Esophagus (tissue), 2 donors: Measurements from ENCODE around the gene HOXC11. TPM values are rescaled to one million over a fixed set of nuclear protein-coding genes. Genes with fewer than 3 reads are reported as not detected.

Experiments used
- polyA plus RNA-seq, 2 donors: library from polyadenylated mRNA; stranded (reverse); fragments of 200-250 nt; gene quantifications; one replicate each; pipeline ENCODE4 v1.2.3, GENCODE V29; 2013
- donor health status: healthy with polysubstance abuse.
- donor health status: Bipolar disorder and iron deficiency.

Gene HOXC11
- polyA plus RNA-seq, 2 donors = not detected

Other genes with a start within 250 kb of the HOXC11 start
- 10 to 100 TPM; 49.7 to 72.7 TPM for gene CALCOCO1, start 245.7 kb upstream of the HOXC11 start, polyA plus RNA-seq
- not detected for gene CISTR, start 221.1 kb upstream of the HOXC11 start, polyA plus RNA-seq
- gene HOXC13, start 34.3 kb upstream of the HOXC11 start, polyA plus RNA-seq = under 1 TPM; 0.02 to 0.04 TPM
- not detected for gene HOXC12, start 18.2 kb upstream of the HOXC11 start, polyA plus RNA-seq
- not detected for gene HOTAIR, start 1.8 kb downstream of the HOXC11 start, polyA plus RNA-seq
- gene HOXC10, start 12.0 kb downstream of the HOXC11 start, polyA plus RNA-seq = under 1 TPM; 0.02 to 0.04 TPM
- gene HOXC9, start 27.0 kb downstream of the HOXC11 start, polyA plus RNA-seq = under 1 TPM; 0.20 to 0.51 TPM
- under 1 TPM; 0.04 to 0.21 TPM for gene HOXC8, start 35.9 kb downstream of the HOXC11 start, polyA plus RNA-seq
- gene HOXC6, start 55.3 kb downstream of the HOXC11 start, polyA plus RNA-seq = 1 to 10 TPM; 1.4 TPM
- under 1 TPM; 0.41 to 0.96 TPM for gene HOXC5, start 59.9 kb downstream of the HOXC11 start, polyA plus RNA-seq
- gene HOXC4, start 80.7 kb downstream of the HOXC11 start, polyA plus RNA-seq = 1 to 10 TPM; 3.3 to 3.7 TPM
- gene SMUG1, start 215.9 kb downstream of the HOXC11 start, polyA plus RNA-seq = 10 to 100 TPM; 38.2 to 40.9 TPM